KMS-11 (cell line): ENCODE data around the gene ANKRD27.
"Not testable (repeated sequence)": the region's sequence is repeated elsewhere in the genome, so short reads cannot be mapped to it uniquely, and the experiment has no call there.

ENCODE experiments used
- H2AFZ ChIP-seq: fragments of 200-600 bp; sonication (generic); 2 replicates; pipeline ENCODE4 v1.6.1; 2016; ENCODE audit warnings: antibody characterized with exemption, mixed run types, low read depth
- H3K27ac ChIP-seq: fragments of 200-600 bp; sonication (generic); 2 replicates; pipeline ENCODE4 v1.6.1; 2016; ENCODE audit warnings: mild to moderate bottlenecking, mixed run types
- H3K27me3 ChIP-seq: fragments of 200-600 bp; sonication (generic); 2 replicates; pipeline ENCODE4 v1.6.1; 2017; ENCODE audit warnings: mild to moderate bottlenecking, low read depth, mixed run types, moderate library complexity; ENCODE audit not compliant: insufficient read depth
- H3K36me3 ChIP-seq: fragments of 200-600 bp; sonication (generic); 2 replicates; pipeline ENCODE4 v1.6.1; 2017; ENCODE audit warnings: mild to moderate bottlenecking, mixed run types; ENCODE audit not compliant: insufficient read depth
- H3K4me1 ChIP-seq: fragments of 200-600 bp; sonication (generic); 2 replicates; pipeline ENCODE4 v1.6.1; 2016; ENCODE audit warnings: mild to moderate bottlenecking, low read depth, mixed run types; ENCODE audit not compliant: poor library complexity, severe bottlenecking
- H3K4me2 ChIP-seq: fragments of 200-600 bp; sonication (generic); 2 replicates; pipeline ENCODE4 v1.7.0; 2016; ENCODE audit warnings: mild to moderate bottlenecking, mixed run types
- H3K4me3 ChIP-seq: fragments of 200-600 bp; sonication (generic); IDR thresholded peaks from 2 replicates; pipeline ENCODE4 v1.6.1; 2017; ENCODE audit warnings: low read depth, low read length, mixed read lengths; ENCODE audit not compliant: insufficient read depth
- H3K79me2 ChIP-seq: fragments of 200-600 bp; sonication (generic); 2 replicates; pipeline ENCODE4 v1.6.1; 2016; ENCODE audit warnings: low read depth, mixed run types; ENCODE audit not compliant: insufficient read depth
- H3K9ac ChIP-seq: fragments of 200-600 bp; sonication (generic); 2 replicates; pipeline ENCODE4 v1.6.1; 2016; ENCODE audit warnings: mild to moderate bottlenecking, mixed run types
- H4K20me1 ChIP-seq: fragments of 200-600 bp; sonication (generic); 2 replicates; pipeline ENCODE4 v1.6.1; 2016; ENCODE audit warnings: mild to moderate bottlenecking, mixed run types; ENCODE audit not compliant: insufficient read depth
- TF ChIP-seq, protein P1 (sequence below): fragments of 200-600 bp; sonication (generic); conservative IDR thresholded peaks from 2 replicates; pipeline ENCODE4 v1.6.1; 2017; ENCODE audit warnings: low read depth, mild to moderate bottlenecking, antibody characterized with exemption, low read length, moderate library complexity, mixed read lengths

The ANKRD27 gene

DNA sequence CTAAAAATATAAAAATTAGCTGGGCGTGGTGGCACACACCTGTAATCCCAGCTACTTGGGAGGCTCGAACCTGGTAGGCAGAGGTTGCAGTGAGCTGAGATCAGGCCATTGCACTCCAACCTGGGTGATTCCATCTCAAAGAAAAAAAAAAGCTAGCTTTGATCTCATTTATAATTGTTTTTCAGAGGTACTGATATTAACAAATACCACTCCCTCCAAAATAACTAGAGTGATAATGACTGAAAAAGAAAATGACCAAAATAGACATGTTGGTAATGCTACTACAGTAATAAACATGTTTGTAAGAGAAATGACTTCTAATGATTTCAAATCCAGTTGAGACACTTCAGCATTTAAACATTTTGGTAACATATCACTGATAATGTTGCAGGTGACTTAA, 81.0 kb downstream of the ANKRD27 start:
- no peak overlapping the region for H3K4me3 ChIP-seq
- H3K36me3 ChIP-seq, result peaks cover 40% of the 10 kb centered on the region
- H3K27ac ChIP-seq, result no peak overlapping the region
- H3K79me2 ChIP-seq, result no peaks in the 10 kb centered on the region; the same call in 1 of the 2 replicates
- H3K4me1 ChIP-seq, result no peaks in the 10 kb centered on the region
- H2AFZ ChIP-seq, result no peak overlapping the region
- H3K27me3 ChIP-seq, result no peaks in the 10 kb centered on the region
- H3K4me2 ChIP-seq, result no peak overlapping the region
- H4K20me1 ChIP-seq, result no peaks in the 10 kb centered on the region
- TF ChIP-seq, protein P1, sequence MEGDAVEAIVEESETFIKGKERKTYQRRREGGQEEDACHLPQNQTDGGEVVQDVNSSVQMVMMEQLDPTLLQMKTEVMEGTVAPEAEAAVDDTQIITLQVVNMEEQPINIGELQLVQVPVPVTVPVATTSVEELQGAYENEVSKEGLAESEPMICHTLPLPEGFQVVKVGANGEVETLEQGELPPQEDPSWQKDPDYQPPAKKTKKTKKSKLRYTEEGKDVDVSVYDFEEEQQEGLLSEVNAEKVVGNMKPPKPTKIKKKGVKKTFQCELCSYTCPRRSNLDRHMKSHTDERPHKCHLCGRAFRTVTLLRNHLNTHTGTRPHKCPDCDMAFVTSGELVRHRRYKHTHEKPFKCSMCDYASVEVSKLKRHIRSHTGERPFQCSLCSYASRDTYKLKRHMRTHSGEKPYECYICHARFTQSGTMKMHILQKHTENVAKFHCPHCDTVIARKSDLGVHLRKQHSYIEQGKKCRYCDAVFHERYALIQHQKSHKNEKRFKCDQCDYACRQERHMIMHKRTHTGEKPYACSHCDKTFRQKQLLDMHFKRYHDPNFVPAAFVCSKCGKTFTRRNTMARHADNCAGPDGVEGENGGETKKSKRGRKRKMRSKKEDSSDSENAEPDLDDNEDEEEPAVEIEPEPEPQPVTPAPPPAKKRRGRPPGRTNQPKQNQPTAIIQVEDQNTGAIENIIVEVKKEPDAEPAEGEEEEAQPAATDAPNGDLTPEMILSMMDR, result no peak
- H3K9ac ChIP-seq, result no peak overlapping the region

DNA sequence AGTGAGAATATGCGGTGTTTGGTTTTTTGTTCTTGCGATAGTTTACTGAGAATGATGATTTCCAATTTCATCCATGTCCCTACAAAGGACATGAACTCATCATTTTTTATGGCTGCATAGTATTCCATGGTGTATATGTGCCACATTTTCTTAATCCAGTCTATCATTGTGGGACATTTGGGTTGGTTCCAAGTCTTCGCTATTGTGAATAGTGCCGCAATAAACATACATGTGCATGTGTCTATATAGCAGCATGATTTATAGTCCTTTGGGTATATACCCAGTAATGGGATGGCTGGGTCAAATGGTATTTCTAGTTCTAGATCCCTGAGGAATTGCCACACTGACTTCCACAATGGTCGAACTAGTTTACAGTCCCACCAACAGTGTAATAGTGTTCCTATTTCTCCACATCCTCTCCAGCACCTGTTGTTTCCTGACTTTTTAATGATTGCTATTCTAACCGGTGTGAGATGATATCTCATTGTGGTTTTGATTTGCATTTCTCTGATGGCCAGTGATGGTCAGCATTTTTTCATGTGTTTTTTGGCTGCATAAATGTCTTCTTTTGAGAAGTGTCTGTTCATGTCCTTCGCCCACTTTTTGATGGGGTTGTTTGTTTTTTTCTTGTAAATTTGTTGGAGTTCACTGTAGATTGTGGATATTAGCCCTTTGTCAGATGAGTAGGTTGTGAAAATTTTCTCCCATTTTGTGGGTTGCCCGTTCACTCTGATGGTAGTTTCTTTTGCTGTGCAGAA, 87.1 kb downstream of the ANKRD27 start:
- not testable (repeated sequence) for H2AFZ ChIP-seq, H3K4me1 ChIP-seq, H3K36me3 ChIP-seq, H3K27me3 ChIP-seq, H3K9ac ChIP-seq, H3K4me2 ChIP-seq, H4K20me1 ChIP-seq, H3K27ac ChIP-seq, H3K4me3 ChIP-seq
- H3K79me2 ChIP-seq, result peaks cover 19% of the 10 kb centered on the region; the same call in 1 of the 2 replicates

DNA sequence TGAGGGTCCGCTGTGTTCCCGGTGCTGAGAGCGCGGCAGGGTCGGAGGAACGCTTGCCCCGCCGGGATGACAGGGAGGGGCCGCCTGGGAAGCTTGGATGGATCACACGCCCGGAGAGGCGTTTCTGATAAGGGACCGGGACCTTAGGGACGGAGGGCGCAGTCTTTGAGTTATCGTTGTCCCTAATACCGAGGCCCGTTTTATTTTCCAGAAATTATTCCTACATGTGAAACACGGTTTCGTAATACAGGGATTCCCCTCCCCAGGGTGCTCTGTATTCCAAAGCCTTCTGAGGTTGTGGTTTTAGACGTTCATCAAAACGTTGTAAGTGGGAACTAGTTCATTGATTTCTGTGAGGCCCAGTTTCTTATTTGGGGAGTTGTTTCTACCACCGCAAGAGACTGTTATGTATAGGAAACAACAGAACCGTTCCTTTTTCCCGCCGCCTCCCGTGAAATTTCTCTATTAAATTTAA, 93.2 kb downstream of the ANKRD27 start:
- no peaks in the 10 kb centered on the region for H4K20me1 ChIP-seq
- peaks cover 14% of the 10 kb centered on the region; the same call in 1 of the 2 replicates for H3K36me3 ChIP-seq
- H3K4me2 ChIP-seq, result peak overlapping the region; percentile 82
- H2AFZ ChIP-seq, result peak overlapping the region; percentile 99
- TF ChIP-seq, protein P1, result no peak
- peak overlapping the region; percentile 77 for H3K27ac ChIP-seq
- H3K4me3 ChIP-seq, result no peak overlapping the region
- H3K79me2 ChIP-seq, result peaks cover 35% of the 10 kb centered on the region
- peaks cover 12% of the 10 kb centered on the region for H3K4me1 ChIP-seq
- H3K27me3 ChIP-seq, result no peaks in the 10 kb centered on the region
- peak overlapping the region; percentile 92 for H3K9ac ChIP-seq

DNA sequence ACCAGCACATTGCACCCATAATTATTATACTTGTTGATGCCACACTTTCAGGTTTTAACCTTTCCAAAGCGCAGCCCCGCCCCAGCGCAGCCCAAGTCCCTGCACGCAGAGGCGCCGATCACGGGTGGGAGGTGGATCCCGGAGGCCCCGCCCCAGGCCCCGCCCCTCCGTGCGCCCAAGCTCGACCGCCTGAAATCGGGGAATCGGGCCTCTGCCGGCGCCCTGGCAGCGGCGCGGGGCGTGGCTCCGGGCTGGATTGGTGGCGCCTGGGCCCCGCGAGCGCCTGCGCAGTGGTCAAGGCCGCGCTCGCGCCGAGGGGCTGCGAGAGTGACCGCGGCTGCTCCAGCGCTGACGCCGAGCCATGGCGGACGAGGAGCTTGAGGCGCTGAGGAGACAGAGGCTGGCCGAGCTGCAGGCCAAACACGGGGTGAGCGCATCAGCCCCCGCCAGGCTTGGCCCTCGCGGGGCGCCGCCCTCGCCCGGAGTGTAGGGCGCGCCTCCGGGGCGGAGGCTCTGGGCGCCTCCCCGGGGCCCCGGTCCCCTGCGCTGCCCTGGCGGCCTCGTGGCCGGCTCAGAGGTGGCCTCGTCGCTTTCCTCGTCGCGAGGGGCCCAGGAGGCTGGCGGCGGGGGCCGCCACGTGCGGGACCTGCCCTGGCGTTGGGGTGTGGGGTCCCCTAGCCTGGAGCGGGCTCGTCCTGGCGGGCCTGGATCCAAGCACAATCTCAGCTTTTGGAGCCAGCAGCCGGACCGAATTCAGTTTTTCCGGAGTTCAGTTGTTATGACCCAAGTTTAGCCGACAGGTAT, 93.9 kb downstream of the ANKRD27 start, which contains the start of gene PDCD5:
TSS of gene PDCD5 (plus strand) at position 290 of the 804 bp plus-strand sequence. CDS start at position 362, 72 bp downstream.
- peaks cover 35% of the 10 kb centered on the region for H3K79me2 ChIP-seq
- peak within 1 kb of the TSS; percentile 99 for H2AFZ ChIP-seq
- H3K4me3 ChIP-seq, result no peak within 1 kb of the TSS
- H4K20me1 ChIP-seq, result no peaks in the 10 kb centered on the region
- H3K27me3 ChIP-seq, result no peaks in the 10 kb centered on the region
- H3K4me1 ChIP-seq, result peaks cover 12% of the 10 kb centered on the region
- H3K4me2 ChIP-seq, result peak within 1 kb of the TSS; percentile 82
- H3K9ac ChIP-seq, result peak within 1 kb of the TSS; percentile 92
- H3K27ac ChIP-seq, result peak within 1 kb of the TSS; percentile 77
- peaks cover 14% of the 10 kb centered on the region; the same call in 1 of the 2 replicates for H3K36me3 ChIP-seq
- TF ChIP-seq, protein P1, result no peak
